Measurements from ENCODE around the gene ISCU.
"Not testable (repeated sequence)": the region's sequence is repeated elsewhere in the genome, so short reads cannot be mapped to it uniquely, and the experiment has no call there.

Gene ISCU

GRCh38 chr12:108543652-108544051 is 18.7 kb upstream of the ISCU start:
- DNase-seq (ENCODE audit: low read depth) = no peak

- DNase-seq (ENCODE audit: low read depth) = no peak
Measured at GRCh38 chr12:108547686-108548085, 14.7 kb upstream of the ISCU start.

- DNase-seq (ENCODE audit: low read depth) = no peak
Measured at GRCh38 chr12:108548954-108549521, 13.4 kb upstream of the ISCU start.

- peak; percentile 21 for DNase-seq (ENCODE audit: low read depth)
Measured at GRCh38 chr12:108551535-108551934, 10.9 kb upstream of the ISCU start.

GRCh38 chr12:108553799-108554198 is 8.6 kb upstream of the ISCU start:
- no peak for DNase-seq (ENCODE audit: low read depth)

- not testable (repeated sequence) for DNase-seq (ENCODE audit: low read depth)
Measured at GRCh38 chr12:108555383-108555782, 7.0 kb upstream of the ISCU start.

GRCh38 chr12:108559007-108559655 is 3.3 kb upstream of the ISCU start:
- no peak for DNase-seq (ENCODE audit: low read depth)

GRCh38 chr12:108559748-108560147 is 2.6 kb upstream of the ISCU start:
- DNase-seq (ENCODE audit: low read depth) = no peak

- peak; percentile 39 for DNase-seq (ENCODE audit: low read depth)
Measured at GRCh38 chr12:108560321-108560721, 2.1 kb upstream of the ISCU start.

- DNase-seq (ENCODE audit: low read depth) = peak; percentile 94
Measured at GRCh38 chr12:108560752-108561719, 1.4 kb upstream of the ISCU start, which contains the start of gene SART3. TSS of gene SART3 (minus strand) at chr12:108561173. CDS start at chr12:108561154, 19 bp downstream.

GRCh38 chr12:108561852-108562347 is 496 bp upstream of the ISCU start:
- no peak for DNase-seq (ENCODE audit: low read depth)

- DNase-seq (ENCODE audit: low read depth) = peak; percentile 93
Measured at GRCh38 chr12:108563136-108563803, 874 bp downstream of the ISCU start.

- DNase-seq (ENCODE audit: low read depth) = no peak
Measured at GRCh38 chr12:108563804-108564151, 1.4 kb downstream of the ISCU start.

- no peak for DNase-seq (ENCODE audit: low read depth)
Measured at GRCh38 chr12:108564724-108565123, 2.3 kb downstream of the ISCU start.

- DNase-seq (ENCODE audit: low read depth) = no peak
Measured at GRCh38 chr12:108565146-108565545, 2.8 kb downstream of the ISCU start.

- DNase-seq (ENCODE audit: low read depth) = peak; percentile 86
Measured at GRCh38 chr12:108565976-108566375, 3.6 kb downstream of the ISCU start.

GRCh38 chr12:108566452-108566851 is 4.1 kb downstream of the ISCU start:
- no peak for DNase-seq (ENCODE audit: low read depth)

- DNase-seq (ENCODE audit: low read depth) = no peak
Measured at GRCh38 chr12:108567406-108568337, 5.3 kb downstream of the ISCU start.

GRCh38 chr12:108568338-108569154 is 6.2 kb downstream of the ISCU start:
- no peak for DNase-seq (ENCODE audit: low read depth)

All from ELR (cell line).